KMS-11 (cell line): ENCODE measurements around the gene PHKB.

Experiments
- H2AFZ ChIP-seq: fragments of 200-600 bp; sonication (generic); 2 replicates; pipeline ENCODE4 v1.6.1; 2016; ENCODE audit warnings: antibody characterized with exemption, mixed run types, low read depth
- H3K27ac ChIP-seq: fragments of 200-600 bp; sonication (generic); 2 replicates; pipeline ENCODE4 v1.6.1; 2016; ENCODE audit warnings: mild to moderate bottlenecking, mixed run types
- H3K27me3 ChIP-seq: fragments of 200-600 bp; sonication (generic); 2 replicates; pipeline ENCODE4 v1.6.1; 2017; ENCODE audit warnings: mild to moderate bottlenecking, low read depth, mixed run types, moderate library complexity; ENCODE audit not compliant: insufficient read depth
- H3K36me3 ChIP-seq: fragments of 200-600 bp; sonication (generic); 2 replicates; pipeline ENCODE4 v1.6.1; 2017; ENCODE audit warnings: mild to moderate bottlenecking, mixed run types; ENCODE audit not compliant: insufficient read depth
- H3K4me1 ChIP-seq: fragments of 200-600 bp; sonication (generic); 2 replicates; pipeline ENCODE4 v1.6.1; 2016; ENCODE audit warnings: mild to moderate bottlenecking, low read depth, mixed run types; ENCODE audit not compliant: poor library complexity, severe bottlenecking
- H3K4me2 ChIP-seq: fragments of 200-600 bp; sonication (generic); 2 replicates; pipeline ENCODE4 v1.7.0; 2016; ENCODE audit warnings: mild to moderate bottlenecking, mixed run types
- H3K4me3 ChIP-seq: fragments of 200-600 bp; sonication (generic); IDR thresholded peaks from 2 replicates; pipeline ENCODE4 v1.6.1; 2017; ENCODE audit warnings: low read depth, low read length, mixed read lengths; ENCODE audit not compliant: insufficient read depth
- H3K79me2 ChIP-seq: fragments of 200-600 bp; sonication (generic); 2 replicates; pipeline ENCODE4 v1.6.1; 2016; ENCODE audit warnings: low read depth, mixed run types; ENCODE audit not compliant: insufficient read depth
- H3K9ac ChIP-seq: fragments of 200-600 bp; sonication (generic); 2 replicates; pipeline ENCODE4 v1.6.1; 2016; ENCODE audit warnings: mild to moderate bottlenecking, mixed run types
- H4K20me1 ChIP-seq: fragments of 200-600 bp; sonication (generic); 2 replicates; pipeline ENCODE4 v1.6.1; 2016; ENCODE audit warnings: mild to moderate bottlenecking, mixed run types; ENCODE audit not compliant: insufficient read depth
- TF ChIP-seq, protein P1 (sequence below): fragments of 200-600 bp; sonication (generic); conservative IDR thresholded peaks from 2 replicates; pipeline ENCODE4 v1.6.1; 2017; ENCODE audit warnings: low read depth, mild to moderate bottlenecking, antibody characterized with exemption, low read length, moderate library complexity, mixed read lengths

PHKB gene

DNA sequence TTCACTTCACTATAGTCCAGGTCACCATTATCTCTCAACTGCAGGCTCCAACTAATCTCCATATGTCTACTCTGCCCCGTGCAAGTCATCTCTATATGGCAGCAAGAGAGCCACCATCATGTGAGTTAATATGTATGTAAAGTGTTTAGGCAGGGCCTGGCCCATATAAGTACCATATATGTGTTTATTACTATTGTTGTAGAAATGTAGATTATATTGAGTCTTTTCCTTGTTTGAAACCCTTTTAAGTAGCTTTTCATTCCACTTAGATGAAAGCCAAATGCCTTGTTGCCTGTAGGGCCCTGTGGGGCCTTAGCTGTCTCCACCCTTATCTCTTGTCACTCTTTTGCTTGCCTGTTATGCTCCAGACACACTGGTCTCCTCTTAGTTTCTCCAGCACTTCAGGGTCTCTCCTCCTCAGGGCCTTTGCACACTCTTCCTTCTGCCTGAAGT lies 164.0 kb downstream of the PHKB start:
- TF ChIP-seq, protein P1, sequence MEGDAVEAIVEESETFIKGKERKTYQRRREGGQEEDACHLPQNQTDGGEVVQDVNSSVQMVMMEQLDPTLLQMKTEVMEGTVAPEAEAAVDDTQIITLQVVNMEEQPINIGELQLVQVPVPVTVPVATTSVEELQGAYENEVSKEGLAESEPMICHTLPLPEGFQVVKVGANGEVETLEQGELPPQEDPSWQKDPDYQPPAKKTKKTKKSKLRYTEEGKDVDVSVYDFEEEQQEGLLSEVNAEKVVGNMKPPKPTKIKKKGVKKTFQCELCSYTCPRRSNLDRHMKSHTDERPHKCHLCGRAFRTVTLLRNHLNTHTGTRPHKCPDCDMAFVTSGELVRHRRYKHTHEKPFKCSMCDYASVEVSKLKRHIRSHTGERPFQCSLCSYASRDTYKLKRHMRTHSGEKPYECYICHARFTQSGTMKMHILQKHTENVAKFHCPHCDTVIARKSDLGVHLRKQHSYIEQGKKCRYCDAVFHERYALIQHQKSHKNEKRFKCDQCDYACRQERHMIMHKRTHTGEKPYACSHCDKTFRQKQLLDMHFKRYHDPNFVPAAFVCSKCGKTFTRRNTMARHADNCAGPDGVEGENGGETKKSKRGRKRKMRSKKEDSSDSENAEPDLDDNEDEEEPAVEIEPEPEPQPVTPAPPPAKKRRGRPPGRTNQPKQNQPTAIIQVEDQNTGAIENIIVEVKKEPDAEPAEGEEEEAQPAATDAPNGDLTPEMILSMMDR = no peak
- Histone ChIP-seq H3K36me3 (no peaks in the 10 kb centered on the region), H4K20me1 (no peaks in the 10 kb centered on the region), H3K9ac (no peak overlapping the region), H3K4me1 (no peaks in the 10 kb centered on the region), H3K27ac (no peak overlapping the region), H3K79me2 (no peaks in the 10 kb centered on the region), H2AFZ (no peak overlapping the region), H3K4me2 (no peak overlapping the region), H3K4me3 (no peak overlapping the region), H3K27me3 (no peaks in the 10 kb centered on the region)

DNA sequence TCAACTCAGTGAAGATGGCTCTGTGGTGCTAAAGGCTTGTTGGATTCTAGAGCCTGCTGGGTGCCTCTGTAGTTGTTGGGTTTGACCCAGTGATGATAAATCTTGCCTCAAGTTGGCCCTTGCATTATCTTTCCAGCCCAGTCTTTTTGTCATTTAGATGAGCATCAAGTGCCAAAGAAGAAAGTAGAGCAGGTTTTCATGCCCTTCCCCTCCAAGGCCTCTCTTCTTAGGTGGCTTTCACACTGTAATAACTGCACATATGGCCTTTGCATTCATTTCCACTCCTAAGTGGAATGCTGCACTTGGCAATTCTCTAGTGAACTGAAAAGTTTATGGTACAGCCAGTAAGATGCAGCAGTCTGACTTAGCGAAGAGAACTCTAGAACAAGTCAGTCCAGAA lies 165.1 kb downstream of the PHKB start:
- no peaks in the 10 kb centered on the region for H3K27me3 ChIP-seq
- no peaks in the 10 kb centered on the region for H3K4me1 ChIP-seq
- H2AFZ ChIP-seq = no peak overlapping the region
- TF ChIP-seq, protein P1 = no peak
- H4K20me1 ChIP-seq = no peaks in the 10 kb centered on the region
- no peak overlapping the region for H3K4me3 ChIP-seq
- H3K4me2 ChIP-seq = no peak overlapping the region
- no peak overlapping the region for H3K27ac ChIP-seq
- H3K9ac ChIP-seq = no peak overlapping the region
- no peaks in the 10 kb centered on the region for H3K36me3 ChIP-seq
- H3K79me2 ChIP-seq = no peaks in the 10 kb centered on the region

DNA sequence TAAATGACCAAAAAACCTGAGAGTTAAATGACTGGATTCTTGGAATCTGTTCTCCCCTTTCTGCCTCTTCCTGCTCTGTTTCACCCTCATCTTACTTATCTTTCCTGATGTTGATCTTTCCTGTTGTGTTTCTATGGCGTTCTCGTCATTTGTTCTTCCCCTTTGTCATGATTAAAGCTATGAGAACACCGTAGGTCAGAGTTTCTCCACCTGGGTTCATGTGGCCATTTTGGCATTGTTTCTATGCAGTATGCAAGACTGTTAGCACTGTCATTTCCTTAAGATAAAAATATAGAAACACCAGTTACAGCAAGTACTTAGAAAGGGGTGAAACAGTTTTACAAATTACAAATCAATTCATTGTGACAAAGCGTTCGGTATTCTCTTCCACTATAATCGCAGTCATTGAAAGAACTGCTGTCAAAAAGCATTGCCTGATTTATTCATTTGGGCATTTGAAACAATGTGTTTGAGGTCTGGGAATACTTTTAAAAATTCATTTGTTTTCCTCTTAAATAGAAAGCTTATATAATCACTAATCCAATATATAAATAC lies 166.0 kb downstream of the PHKB start:
- no peak overlapping the region for H3K27ac ChIP-seq
- no peaks in the 10 kb centered on the region for H3K4me1 ChIP-seq
- H3K9ac ChIP-seq = no peak overlapping the region
- TF ChIP-seq, protein P1 = no peak
- no peaks in the 10 kb centered on the region for H3K27me3 ChIP-seq
- no peak overlapping the region for H3K4me3 ChIP-seq
- H2AFZ ChIP-seq = no peak overlapping the region
- H4K20me1 ChIP-seq = no peaks in the 10 kb centered on the region
- H3K4me2 ChIP-seq = no peak overlapping the region
- no peaks in the 10 kb centered on the region for H3K36me3 ChIP-seq
- no peaks in the 10 kb centered on the region for H3K79me2 ChIP-seq

DNA sequence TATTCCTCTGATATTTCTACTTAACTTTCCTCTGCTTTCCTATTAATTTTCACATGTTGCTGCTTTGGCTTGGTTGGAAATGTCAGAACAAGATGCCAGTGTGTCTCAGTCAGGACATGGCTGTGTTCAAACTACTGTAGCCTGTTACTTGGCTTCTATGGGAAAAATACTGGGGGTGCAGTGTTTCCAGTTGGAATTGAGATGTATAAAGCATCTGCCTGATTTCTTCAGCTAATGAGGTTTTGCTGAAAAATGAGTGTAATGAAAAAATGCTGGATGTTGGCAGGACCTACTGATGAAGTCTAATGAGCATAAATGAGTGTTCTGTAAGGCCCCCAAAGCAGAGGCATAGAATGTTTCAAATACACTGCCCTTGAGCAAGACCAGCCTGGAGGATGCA lies 166.6 kb downstream of the PHKB start:
- Histone ChIP-seq H3K79me2 (no peaks in the 10 kb centered on the region), H3K4me1 (no peaks in the 10 kb centered on the region), H3K4me3 (no peak overlapping the region), H3K9ac (no peak overlapping the region), H2AFZ (no peak overlapping the region), H4K20me1 (no peaks in the 10 kb centered on the region), H3K4me2 (no peak overlapping the region), H3K27me3 (no peaks in the 10 kb centered on the region), H3K36me3 (no peaks in the 10 kb centered on the region), H3K27ac (no peak overlapping the region)
- TF ChIP-seq, protein P1 = no peak
